Peyer's patch (tissue), 4 donors: ENCODE results near the gene ERI2.

Source experiments
- POLR2A ChIP-seq, 2 donors: fragments of 450-650 bp; IDR thresholded peaks; one replicate each; pipeline ENCODE4 v1.5.1; 2017; ENCODE audit warnings: antibody characterized with exemption in 2 of 2, mild to moderate bottlenecking in 2 of 2, moderate library complexity in 2 of 2
- TF ChIP-seq, protein P1 (sequence below), 6 experiments: fragments of 450-650 bp in 4 of 6; fragments of 200-600 bp in 2 of 6; sonication (generic) in 1 of 6; IDR thresholded peaks; one replicate each; pipeline ENCODE4 v1.5.1; 2017 to 2019; ENCODE audit warnings: antibody characterized with exemption in 6 of 6, mild to moderate bottlenecking in 3 of 6, moderate library complexity in 1 of 6

- TF ChIP-seq POLR2A (IDR thresholded peaks at IDR 0.05) = no peak
- TF ChIP-seq, protein P1, sequence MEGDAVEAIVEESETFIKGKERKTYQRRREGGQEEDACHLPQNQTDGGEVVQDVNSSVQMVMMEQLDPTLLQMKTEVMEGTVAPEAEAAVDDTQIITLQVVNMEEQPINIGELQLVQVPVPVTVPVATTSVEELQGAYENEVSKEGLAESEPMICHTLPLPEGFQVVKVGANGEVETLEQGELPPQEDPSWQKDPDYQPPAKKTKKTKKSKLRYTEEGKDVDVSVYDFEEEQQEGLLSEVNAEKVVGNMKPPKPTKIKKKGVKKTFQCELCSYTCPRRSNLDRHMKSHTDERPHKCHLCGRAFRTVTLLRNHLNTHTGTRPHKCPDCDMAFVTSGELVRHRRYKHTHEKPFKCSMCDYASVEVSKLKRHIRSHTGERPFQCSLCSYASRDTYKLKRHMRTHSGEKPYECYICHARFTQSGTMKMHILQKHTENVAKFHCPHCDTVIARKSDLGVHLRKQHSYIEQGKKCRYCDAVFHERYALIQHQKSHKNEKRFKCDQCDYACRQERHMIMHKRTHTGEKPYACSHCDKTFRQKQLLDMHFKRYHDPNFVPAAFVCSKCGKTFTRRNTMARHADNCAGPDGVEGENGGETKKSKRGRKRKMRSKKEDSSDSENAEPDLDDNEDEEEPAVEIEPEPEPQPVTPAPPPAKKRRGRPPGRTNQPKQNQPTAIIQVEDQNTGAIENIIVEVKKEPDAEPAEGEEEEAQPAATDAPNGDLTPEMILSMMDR (IDR thresholded peaks at IDR 0.05) = no peak
Measured at GRCh38 chr16:20753727-20754126, 52.5 kb downstream of the ERI2 start.
